SU-DHL-6 (cell line): ENCODE data around the gene ACBD4.
A peak's percentile ranks its signal among the peaks of the same experiment; 100 is the strongest.

Experiments
- H2AFZ ChIP-seq: fragments of 200-600 bp; sonication (generic); 2 replicates; pipeline ENCODE4 v1.6.1; 2014; ENCODE audit warnings: low read depth, mild to moderate bottlenecking, moderate library complexity, mixed read lengths, antibody characterized with exemption, low read length; ENCODE audit not compliant: severe bottlenecking
- H3F3A ChIP-seq: fragments of 200-600 bp; shearing (Covaris generic); 2 replicates; pipeline ENCODE4 v1.6.0; 2016; ENCODE audit warnings: antibody characterized with exemption, mild to moderate bottlenecking; ENCODE audit not compliant: insufficient read depth
- H3K27ac ChIP-seq: fragments of 200-600 bp; sonication (generic); 2 replicates; pipeline ENCODE4 v1.5.1; 2016; ENCODE audit warnings: low read depth, mild to moderate bottlenecking, low read length, moderate library complexity, mixed read lengths
- H3K27me3 ChIP-seq: fragments of 200-600 bp; sonication (generic), shearing (Covaris generic); 2 replicates; pipeline ENCODE4 v1.6.0; 2014; ENCODE audit warnings: mild to moderate bottlenecking, low read length
- H3K36me3 ChIP-seq: fragments of 200-600 bp; sonication (generic); 2 replicates; pipeline ENCODE4 v1.6.1; 2014; ENCODE audit warnings: mild to moderate bottlenecking, low read length, mixed read lengths
- H3K4me2 ChIP-seq: fragments of 300-600, 200-600 bp; shearing (Covaris generic), sonication (generic); 2 replicates; pipeline ENCODE4 v1.6.0; 2014; ENCODE audit warnings: low read length, low read depth, mild to moderate bottlenecking; ENCODE audit not compliant: poor library complexity, severe bottlenecking
- H3K4me3 ChIP-seq: fragments of 200-600 bp; sonication (generic); 2 replicates; pipeline ENCODE4 v1.5.1; 2014; ENCODE audit warnings: antibody characterized with exemption, low read length, mild to moderate bottlenecking, mixed read lengths; ENCODE audit not compliant: insufficient read depth, poor library complexity, severe bottlenecking
- H3K79me2 ChIP-seq: fragments of 200-600 bp; sonication (generic); 2 replicates; pipeline ENCODE4 v1.6.1; 2014; ENCODE audit warnings: mild to moderate bottlenecking, low read length, moderate library complexity; ENCODE audit not compliant: insufficient read depth
- H3K9ac ChIP-seq: fragments of 200-600 bp; sonication (generic); 2 replicates; pipeline ENCODE4 v1.7.0; 2014; ENCODE audit warnings: mild to moderate bottlenecking, low read length
- H3K9me2 ChIP-seq: fragments of 200-600 bp; sonication (generic); replicated peaks from 2 replicates; pipeline ENCODE4 v1.6.1; 2014; ENCODE audit warnings: low read length; ENCODE audit not compliant: insufficient read depth
- H3K9me3 ChIP-seq: fragments of 200-600 bp; sonication (generic); 2 replicates; pipeline ENCODE4 v1.6.1; 2014; ENCODE audit warnings: low read length, mixed read lengths; ENCODE audit not compliant: insufficient read depth
- H4K20me1 ChIP-seq: fragments of 200-600 bp; sonication (generic); 2 replicates; pipeline ENCODE4 v1.6.1; 2014; ENCODE audit warnings: low read depth, mild to moderate bottlenecking, antibody characterized with exemption, low read length, moderate library complexity, mixed read lengths
- CTCF ChIP-seq: fragments of 200-600 bp; sonication (generic); IDR thresholded peaks from one replicate; pipeline ENCODE4 v1.5.1; 2017; ENCODE audit warnings: antibody characterized with exemption, mild to moderate bottlenecking, low read length, moderate library complexity; ENCODE audit not compliant: insufficient read depth, poor library complexity, severe bottlenecking
- EZH2phosphoT487 ChIP-seq: fragments of 200-600 bp; sonication (generic), shearing (Covaris generic); conservative IDR thresholded peaks from 2 replicates; pipeline ENCODE4 v1.6.1; 2018; ENCODE audit warnings: mild to moderate bottlenecking, antibody characterized with exemption, low read length, moderate library complexity, mixed read lengths

Gene ACBD4

DNA sequence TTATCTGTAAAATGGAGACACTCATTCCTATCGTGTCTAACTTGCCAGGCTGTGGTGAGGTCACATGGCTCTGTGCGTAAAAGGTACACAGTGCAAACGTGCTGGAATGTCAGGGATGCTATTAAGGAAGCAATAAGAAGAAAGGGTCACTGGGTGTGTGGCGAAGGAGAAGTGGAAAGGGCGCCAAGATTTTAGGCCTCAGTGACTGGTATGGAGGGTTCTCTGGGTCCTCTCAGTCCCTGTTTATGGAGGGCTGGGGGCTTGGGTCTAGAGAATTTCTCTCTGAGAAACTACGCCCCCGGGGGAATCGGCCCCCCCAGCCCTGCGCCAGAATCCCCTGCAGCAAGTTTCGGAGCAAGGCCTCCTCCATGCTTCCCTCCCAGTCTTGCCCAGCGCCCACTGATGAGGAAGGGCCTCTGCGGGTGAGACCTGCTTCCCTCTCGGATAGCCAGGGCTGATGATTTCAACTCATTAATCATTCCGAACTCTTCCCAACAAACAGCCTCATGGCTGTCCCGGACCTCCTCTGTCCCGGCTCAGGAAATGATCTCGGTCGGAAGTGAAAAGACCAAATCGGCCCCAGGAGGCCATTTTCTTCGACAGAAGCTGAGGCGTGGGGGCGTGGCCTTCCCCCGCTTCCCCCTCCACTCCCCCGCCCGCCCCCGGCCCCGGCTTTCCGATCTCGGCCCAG lies 11.5 kb downstream of the ACBD4 start:
- TF ChIP-seq EZH2phosphoT487 (no peak), CTCF (no peak)
- no peaks in the 10 kb centered on the region for H3K9me3 ChIP-seq

GRCh38 chr17:45147581-45148182 lies 12.2 kb downstream of the ACBD4 start:
- Histone ChIP-seq H3K79me2 (no peaks in the 10 kb centered on the region), H3K27ac (peak overlapping the region; percentile 87), H3K9me2 (no peaks in the 10 kb centered on the region), H3F3A (peaks cover 19% of the 10 kb centered on the region), H4K20me1 (peaks cover 10% of the 10 kb centered on the region; the same call in 1 of the 2 replicates), H3K9ac (peak overlapping the region; percentile 58), H2AFZ (peak overlapping the region; percentile 46), H3K4me3 (peak overlapping the region; percentile 62), H3K9me3 (no peaks in the 10 kb centered on the region), H3K27me3 (no peaks in the 10 kb centered on the region), H3K36me3 (no peaks in the 10 kb centered on the region), H3K4me2 (peak overlapping the region; percentile 67)
- no peak for TF ChIP-seq CTCF
- TF ChIP-seq EZH2phosphoT487, result no peak

More for the DNA sequence above, 11.5 kb downstream of the ACBD4 start:
- Histone ChIP-seq H4K20me1 (peaks cover 10% of the 10 kb centered on the region; the same call in 1 of the 2 replicates), H3K27ac (no peak overlapping the region), H3K27me3 (no peaks in the 10 kb centered on the region), H3K79me2 (no peaks in the 10 kb centered on the region), H3K9me2 (no peaks in the 10 kb centered on the region), H3K4me2 (peak overlapping the region; percentile 67), H3K4me3 (peak overlapping the region; percentile 62), H3K36me3 (no peaks in the 10 kb centered on the region), H2AFZ (peak overlapping the region; percentile 46), H3F3A (peaks cover 19% of the 10 kb centered on the region), H3K9ac (peak overlapping the region; percentile 58)

GRCh38 chr17:45148183-45149036 lies 12.9 kb downstream of the ACBD4 start, which contains the start of gene HEXIM1:
HEXIM1 (plus strand) TSS chr17:45148475; CDS start chr17:45149191, 716 bp downstream.
- peaks cover 19% of the 10 kb centered on the region for H3F3A ChIP-seq
- H2AFZ ChIP-seq, result peak within 1 kb of the TSS; percentile 46
- peak within 1 kb of the TSS; percentile 70 for H3K4me3 ChIP-seq
- peak within 1 kb of the TSS; percentile 77 for H3K4me2 ChIP-seq
- H3K9me3 ChIP-seq, result no peaks in the 10 kb centered on the region
- no peaks in the 10 kb centered on the region for H3K27me3 ChIP-seq
- H3K9me2 ChIP-seq, result no peaks in the 10 kb centered on the region
- H3K9ac ChIP-seq, result peak within 1 kb of the TSS; percentile 58
- H4K20me1 ChIP-seq, result peaks cover 10% of the 10 kb centered on the region; the same call in 1 of the 2 replicates
- no peaks in the 10 kb centered on the region for H3K36me3 ChIP-seq
- H3K79me2 ChIP-seq, result no peaks in the 10 kb centered on the region
- TF ChIP-seq EZH2phosphoT487, result no peak
- TF ChIP-seq CTCF, result no peak
- peak within 1 kb of the TSS; percentile 87 for H3K27ac ChIP-seq
